ENCODE results near the gene CELA3B. TPM values are rescaled to one million over a fixed set of nuclear protein-coding genes. Genes with fewer than 3 reads are reported as not detected.
"Not testable (repeated sequence)": the region's sequence is repeated elsewhere in the genome, so short reads cannot be mapped to it uniquely, and the experiment has no call there.

Gene CELA3B
- total RNA-seq, 4 donors from 2014 or later: not detected

DNA sequence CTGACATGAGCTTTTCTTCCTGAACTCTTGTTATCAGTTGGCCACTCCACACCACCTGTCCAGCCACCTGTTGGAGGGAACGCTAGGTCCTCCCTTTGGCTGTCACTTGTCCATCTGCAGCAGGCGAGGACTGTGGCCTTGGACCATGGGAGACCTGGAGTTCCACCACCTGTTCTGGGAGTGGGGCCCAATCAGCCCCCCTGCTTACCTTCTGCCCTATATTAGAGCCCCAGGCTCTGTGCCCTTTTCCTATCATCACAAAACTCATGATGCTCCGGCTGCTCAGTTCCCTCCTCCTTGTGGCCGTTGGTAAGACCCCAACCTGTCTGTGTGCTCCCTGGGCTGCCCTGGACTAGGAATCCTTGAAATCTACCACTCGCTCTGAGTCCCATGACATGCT is 24.6 kb downstream of the CELA3B start, which contains the start of gene CELA3A:
Gene CELA3A (plus strand): TSS at position 249 of the 400 bp plus-strand sequence. CDS start 18 bp downstream, at position 267.
- DNase-seq: peak in 1 of 3 donors; percentile 31
- Histone ChIP-seq H3K27me3 (no peaks in the 10 kb centered on the region), H3K4me1 (no peaks in the 10 kb centered on the region), H3K27ac (no peak within 1 kb of the TSS), H3K4me3 (no peak within 1 kb of the TSS), H3K36me3 (no peaks in the 10 kb centered on the region), H3K9me3 (no peaks in the 10 kb centered on the region)
- no peak for TF ChIP-seq CTCF (IDR thresholded peaks at IDR 0.05)
- no peak for TF ChIP-seq POLR2A (IDR thresholded peaks at IDR 0.05)

- not testable (repeated sequence) for H3K27ac ChIP-seq, H3K36me3 ChIP-seq, H3K4me1 ChIP-seq, H3K4me3 ChIP-seq, H3K9me3 ChIP-seq, H3K27me3 ChIP-seq
- DNase-seq: peak in 1 of 3 donors; percentile 43
Measured at GRCh38 chr1:22002461-22002860, 25.6 kb downstream of the CELA3B start.

GRCh38 chr1:22002875-22003274 is 26.1 kb downstream of the CELA3B start:
- not testable (repeated sequence) for H3K27ac ChIP-seq, H3K36me3 ChIP-seq, H3K4me1 ChIP-seq, H3K4me3 ChIP-seq, H3K9me3 ChIP-seq, H3K27me3 ChIP-seq
- DNase-seq: peak in 1 of 3 donors; percentile 21

DNA sequence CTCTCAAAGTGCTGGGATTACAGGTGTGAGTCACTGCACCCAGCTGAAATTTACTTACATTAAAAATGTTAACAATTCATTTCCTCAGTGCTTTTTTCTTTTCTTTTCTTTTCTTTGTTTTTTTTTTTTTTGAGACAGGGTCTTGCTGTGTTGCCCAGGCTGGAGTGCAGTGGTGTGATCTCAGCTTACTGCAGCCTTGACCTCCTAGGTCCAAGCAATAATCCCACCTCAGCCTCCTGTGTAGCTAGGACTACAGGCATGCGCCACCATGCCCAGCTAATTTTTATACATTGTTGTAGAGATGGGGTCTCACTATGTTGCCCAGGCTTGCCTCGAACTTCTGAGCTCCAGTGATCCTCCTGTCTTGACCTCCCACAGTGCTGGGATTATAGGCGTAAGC is 27.1 kb downstream of the CELA3B start:
- DNase-seq, H3K27me3 ChIP-seq, H3K4me3 ChIP-seq: not testable (repeated sequence)

GRCh38 chr1:22005261-22006149 is 28.7 kb downstream of the CELA3B start:
- H3K27ac ChIP-seq, H3K36me3 ChIP-seq, H3K4me3 ChIP-seq, H3K27me3 ChIP-seq, H3K9me3 ChIP-seq, H3K4me1 ChIP-seq: not testable (repeated sequence)
- peak in 1 of 3 donors; percentile 71 for DNase-seq
- TF ChIP-seq CTCF (IDR thresholded peaks at IDR 0.05): peak in 3 of 6 experiments; percentile 11 to 46 (median 46)

More for the DNA sequence above, 27.1 kb downstream of the CELA3B start:
- H3K27ac ChIP-seq, H3K9me3 ChIP-seq, H3K4me1 ChIP-seq, H3K36me3 ChIP-seq: not testable (repeated sequence)

DNA sequence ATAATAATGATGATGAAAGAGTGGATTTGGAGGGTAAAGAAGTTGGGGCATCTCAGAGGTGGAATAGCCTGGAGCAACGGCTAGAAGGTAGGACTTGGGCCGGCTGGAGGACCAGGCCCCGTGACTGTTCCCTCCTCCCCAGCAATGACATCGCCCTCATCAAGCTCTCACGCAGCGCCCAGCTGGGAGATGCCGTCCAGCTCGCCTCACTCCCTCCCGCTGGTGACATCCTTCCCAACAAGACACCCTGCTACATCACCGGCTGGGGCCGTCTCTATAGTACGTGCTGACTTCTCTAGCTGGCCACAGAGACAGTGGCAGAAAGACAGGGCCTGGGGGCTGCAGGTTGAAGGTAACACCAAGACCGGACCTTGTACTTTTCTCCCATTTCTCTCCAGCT is 29.9 kb downstream of the CELA3B start:
- H3K27me3 ChIP-seq, H3K9me3 ChIP-seq, H3K4me1 ChIP-seq, H3K4me3 ChIP-seq, H3K27ac ChIP-seq, H3K36me3 ChIP-seq: not testable (repeated sequence)
- peak in 1 of 3 donors; percentile 26 for DNase-seq

- DNase-seq: peak in 1 of 3 donors; percentile 45
- not testable (repeated sequence) for H3K9me3 ChIP-seq, H3K4me1 ChIP-seq, H3K27me3 ChIP-seq, H3K4me3 ChIP-seq, H3K36me3 ChIP-seq, H3K27ac ChIP-seq
Measured at GRCh38 chr1:22007262-22007661, 30.4 kb downstream of the CELA3B start.

DNA sequence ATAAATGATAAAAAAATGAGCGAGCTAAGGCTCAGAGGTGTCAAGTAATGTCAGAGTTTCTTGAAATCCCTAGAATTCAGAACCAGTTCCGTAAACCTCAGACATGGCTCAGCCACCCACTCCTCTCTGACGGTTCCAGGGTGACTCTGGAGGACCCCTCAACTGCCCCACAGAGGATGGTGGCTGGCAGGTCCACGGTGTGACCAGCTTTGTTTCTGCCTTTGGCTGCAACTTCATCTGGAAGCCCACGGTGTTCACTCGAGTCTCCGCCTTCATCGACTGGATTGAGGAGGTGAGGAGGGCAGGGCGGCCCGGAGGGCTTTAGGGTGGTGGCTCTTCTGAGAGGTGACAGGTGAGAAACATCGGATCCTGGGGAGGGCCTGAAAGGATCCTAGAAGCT is 32.7 kb downstream of the CELA3B start:
- DNase-seq: peak in 1 of 3 donors; percentile 30

DNA sequence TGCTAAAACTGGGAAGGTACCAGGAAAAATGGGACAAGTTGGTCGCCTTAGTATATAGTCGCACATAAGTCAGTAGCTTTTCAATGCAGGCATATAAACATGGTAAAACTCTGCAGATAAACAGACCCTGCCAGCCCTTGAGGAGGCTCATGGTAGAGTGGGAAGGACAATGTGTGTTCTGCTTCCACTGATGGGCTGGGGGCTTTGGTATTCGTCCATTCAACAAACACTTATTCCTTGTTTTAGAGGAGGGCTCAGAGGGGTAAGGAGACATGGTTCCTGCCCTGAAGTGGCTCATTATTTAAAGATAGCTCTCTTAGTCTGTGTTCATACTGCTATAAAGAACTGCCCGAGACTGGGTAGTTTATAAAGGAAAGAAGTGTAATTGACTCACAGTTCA is 35.9 kb downstream of the CELA3B start:
- not testable (repeated sequence) for H3K27me3 ChIP-seq, DNase-seq, H3K36me3 ChIP-seq, H3K9me3 ChIP-seq, H3K27ac ChIP-seq, H3K4me1 ChIP-seq, H3K4me3 ChIP-seq

More for the DNA sequence above, 32.7 kb downstream of the CELA3B start:
- not testable (repeated sequence) for H3K4me3 ChIP-seq, H3K9me3 ChIP-seq, H3K27me3 ChIP-seq, H3K36me3 ChIP-seq, H3K4me1 ChIP-seq, H3K27ac ChIP-seq

DNA sequence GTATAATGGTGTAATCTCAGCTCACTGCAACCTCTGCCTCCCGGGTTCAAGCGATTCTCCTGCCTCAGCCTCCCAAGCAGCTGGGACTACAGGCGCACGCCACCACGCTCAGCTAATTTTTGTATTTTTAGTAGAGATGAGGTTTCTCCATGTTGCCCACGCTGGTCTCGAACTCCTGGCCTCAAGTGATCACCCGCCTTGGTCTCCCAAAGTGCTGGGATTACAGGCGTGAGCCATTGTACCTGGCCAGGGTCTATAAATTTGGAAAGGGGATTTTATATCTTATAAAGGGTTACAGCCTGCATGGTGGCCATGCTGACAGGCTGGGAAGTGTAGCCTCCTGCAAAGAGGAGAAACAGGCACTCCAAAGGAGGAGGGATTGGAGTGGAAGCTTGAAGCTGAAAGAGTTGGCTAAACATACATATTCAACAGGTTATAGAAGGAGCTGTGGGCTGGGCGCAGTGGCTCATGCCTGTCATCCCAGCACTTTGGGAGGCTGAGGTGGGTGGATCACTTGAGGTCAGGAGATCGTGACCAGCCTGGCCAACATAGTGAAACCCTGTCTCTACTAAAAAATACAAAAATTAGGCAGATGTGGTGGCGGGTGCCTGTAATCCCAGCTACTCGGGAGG is 37.9 kb downstream of the CELA3B start:
- H3K36me3 ChIP-seq, H3K4me3 ChIP-seq, H3K27ac ChIP-seq, H3K9me3 ChIP-seq, H3K27me3 ChIP-seq, H3K4me1 ChIP-seq: not testable (repeated sequence)
- peak in 1 of 3 donors; percentile 28 for DNase-seq

Measured in Peyer's patch (tissue), 4 donors.